ENCODE results near the gene TPST2.

- TF ChIP-seq POLR2A (IDR thresholded peaks at IDR 0.05; ENCODE audit: low read length) (no peak), GATA1 (IDR thresholded peaks at IDR 0.05; ENCODE audit: low read depth, low read length) (no peak)
Observed at GRCh38 chr22:26621663-26622062, 31.7 kb upstream of the TPST2 start, which contains the start of gene CRYBA4.
